ENCODE measurements around the gene C16orf87.
A peak's percentile ranks its signal among the peaks of the same experiment; 100 is the strongest.

C16orf87 gene

GRCh38 chr16:46808997-46809396 lies 22.0 kb downstream of the C16orf87 start:
- no peak overlapping the region for H3K4me3 ChIP-seq (ENCODE audit: low read depth, low read length)
- no peak for DNase-seq (ENCODE audit: low read depth, low spot score)
- TF ChIP-seq CTCF (IDR thresholded peaks at IDR 0.05; ENCODE audit: insufficient read depth, low read length, missing control alignments): no peak
- POLR2A ChIA-PET: no interaction called here
- CTCF ChIA-PET: interaction anchor here (0.6 to 2.0 kb wide), 4 partner anchors 10 to 136 kb away, joined by 3 to 6 read pairs (median 6); no protein-coding TSS in a partner anchor

DNA sequence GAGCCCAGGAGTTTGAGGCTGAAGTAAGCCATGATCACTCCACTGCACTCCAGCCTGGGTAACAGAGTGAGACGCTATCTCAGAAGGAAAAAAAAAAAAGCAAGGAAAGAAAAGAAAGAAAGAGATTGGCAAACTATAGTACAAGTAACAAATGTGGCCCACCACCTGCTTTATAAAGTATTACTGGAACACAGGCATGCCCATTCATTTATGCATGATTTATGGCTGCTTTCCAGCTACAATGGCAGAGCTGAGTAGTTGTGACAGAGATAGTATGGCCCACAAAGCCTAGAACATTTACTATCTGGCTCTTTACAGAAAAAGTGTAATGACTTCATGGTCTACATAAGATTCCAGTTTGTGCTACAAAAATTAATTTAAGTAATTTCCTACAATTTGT lies 23.6 kb downstream of the C16orf87 start:
- TF ChIP-seq CTCF (IDR thresholded peaks at IDR 0.05; ENCODE audit: insufficient read depth, low read length, missing control alignments): no peak
- ChIA-PET CTCF (interaction anchor here (0.9 to 2.0 kb wide), 4 partner anchors 8 to 178 kb away, joined by 3 to 6 read pairs (median 4); no protein-coding TSS in a partner anchor), POLR2A (interaction anchor here (1.3 kb wide), 1 partner anchor 18 kb away, joined by 4 read pairs; no protein-coding TSS in a partner anchor)

GRCh38 chr16:46803373-46803772 lies 27.6 kb downstream of the C16orf87 start:
- ChIA-PET CTCF (interaction anchor here (0.8 to 6.7 kb wide), 4 partner anchors 12 to 174 kb away, joined by 3 to 91 read pairs (median 20); no protein-coding TSS in a partner anchor), POLR2A (no interaction called here)
- no peak overlapping the region for H3K4me3 ChIP-seq (ENCODE audit: low read depth, low read length)
- no peak for TF ChIP-seq CTCF (IDR thresholded peaks at IDR 0.05; ENCODE audit: insufficient read depth, low read length, missing control alignments)
- DNase-seq (ENCODE audit: low read depth, low spot score): no peak

More for the DNA sequence above, 23.6 kb downstream of the C16orf87 start:
- no peak overlapping the region for H3K4me3 ChIP-seq (ENCODE audit: low read depth, low read length)
- DNase-seq (ENCODE audit: low read depth, low spot score): no peak

DNA sequence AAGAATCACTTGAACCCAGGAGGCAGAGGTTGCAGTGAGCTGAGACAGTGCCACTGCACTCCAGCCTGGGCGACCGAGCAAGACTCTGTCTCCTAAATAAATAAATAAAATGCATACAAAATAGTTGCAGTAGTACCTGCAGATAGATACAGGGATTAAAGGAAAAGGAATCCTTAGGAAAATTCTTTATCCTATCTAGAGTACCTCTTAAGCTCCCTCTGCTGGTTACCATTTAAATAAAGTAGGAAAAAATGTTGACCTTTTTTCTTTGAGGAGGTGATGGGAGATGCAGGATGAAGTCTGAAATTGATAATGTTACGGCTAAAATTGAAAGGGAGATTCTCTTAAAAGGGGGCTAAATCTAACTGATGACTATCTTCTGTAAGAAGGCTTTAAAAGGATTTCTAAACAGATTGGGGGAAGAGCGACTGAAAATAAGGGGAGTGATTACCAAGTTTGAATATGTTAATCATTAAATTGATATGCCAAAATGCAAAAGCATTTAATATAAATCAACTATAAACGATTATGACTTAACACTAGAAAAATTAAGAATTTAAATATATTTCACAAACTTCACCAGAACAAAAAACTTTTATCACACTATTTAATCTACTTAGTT lies 29.4 kb downstream of the C16orf87 start:
- POLR2A ChIA-PET: no interaction called here
- CTCF ChIA-PET: interaction anchor here (0.8 to 6.7 kb wide), 24 partner anchors 10 to 172 kb away, joined by 3 to 91 read pairs (median 6); partner anchors contain the start of gene ORC6
- TF ChIP-seq CTCF (IDR thresholded peaks at IDR 0.05; ENCODE audit: insufficient read depth, low read length, missing control alignments): peak; percentile 25
- no peak for DNase-seq (ENCODE audit: low read depth, low spot score)
- H3K4me3 ChIP-seq (ENCODE audit: low read depth, low read length): no peak overlapping the region

- no peak for DNase-seq (ENCODE audit: low read depth, low spot score)
- TF ChIP-seq CTCF (IDR thresholded peaks at IDR 0.05; ENCODE audit: insufficient read depth, low read length, missing control alignments): no peak
- ChIA-PET POLR2A (interaction anchor here (0.6 kb wide), 1 partner anchor 21 kb away, joined by 5 read pairs; no protein-coding TSS in a partner anchor), CTCF (interaction anchor here (0.8 to 6.7 kb wide), 23 partner anchors 9 to 171 kb away, joined by 3 to 91 read pairs (median 7); partner anchors contain the start of gene ORC6)
- H3K4me3 ChIP-seq (ENCODE audit: low read depth, low read length): no peak overlapping the region
These were observed 30.5 kb downstream of the C16orf87 start for GRCh38 chr16:46800494-46800893.

DNA sequence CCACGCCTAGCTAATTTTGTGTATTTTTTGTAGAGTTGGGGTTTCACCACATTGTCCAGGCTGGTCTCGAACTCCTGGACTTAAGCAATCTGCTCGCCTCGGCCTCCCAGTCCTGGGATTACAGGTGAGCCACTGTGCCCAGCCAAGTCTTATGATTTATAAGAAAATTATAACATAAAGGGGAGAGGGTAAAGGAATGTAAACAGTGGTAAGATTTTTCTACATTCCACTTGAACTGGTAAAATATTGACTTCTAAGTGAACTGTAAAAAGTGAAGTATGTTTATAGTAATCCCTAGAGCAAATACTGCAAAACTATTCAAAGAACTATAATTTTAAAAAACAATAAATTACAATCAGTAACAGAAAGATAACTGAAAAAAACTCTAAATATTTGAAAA lies 33.5 kb downstream of the C16orf87 start:
- H3K4me3 ChIP-seq (ENCODE audit: low read depth, low read length): no peak overlapping the region
- CTCF ChIA-PET: interaction anchor here (0.7 to 6.7 kb wide), 4 partner anchors 9 to 242 kb away, joined by 3 to 91 read pairs (median 3); no protein-coding TSS in a partner anchor
- POLR2A ChIA-PET: no interaction called here
- TF ChIP-seq CTCF (IDR thresholded peaks at IDR 0.05; ENCODE audit: insufficient read depth, low read length, missing control alignments): no peak
- no peak for DNase-seq (ENCODE audit: low read depth, low spot score)

All from AG04449 (cell line).